ENCODE results near the gene PERCC1.

The PERCC1 gene

GRCh38 chr16:1453316-1453715 lies 22.4 kb downstream of the PERCC1 start:
- in situ Hi-C loops (cut with MboI; ENCODE audit: low sequenced_read_pairs, unreplicated experiment), result no loop called here
- TF ChIP-seq CTCF (IDR thresholded peaks at IDR 0.05; ENCODE audit: borderline replicate concordance, control extremely low read depth, extremely low read depth, insufficient read depth, missing control alignments), result no peak

GRCh38 chr16:1454561-1454960 lies 23.7 kb downstream of the PERCC1 start:
- in situ Hi-C loops (cut with MboI; ENCODE audit: low sequenced_read_pairs, unreplicated experiment), result no loop called here
- DNase-seq (ENCODE audit: low spot score), result no peak
- no peak for TF ChIP-seq CTCF (IDR thresholded peaks at IDR 0.05; ENCODE audit: borderline replicate concordance, control extremely low read depth, extremely low read depth, insufficient read depth, missing control alignments)

More at GRCh38 chr16:1453316-1453715, 22.4 kb downstream of the PERCC1 start:
- DNase-seq (ENCODE audit: low spot score), result no peak

- DNase-seq (ENCODE audit: low spot score), result no peak
- TF ChIP-seq CTCF (IDR thresholded peaks at IDR 0.05; ENCODE audit: borderline replicate concordance, control extremely low read depth, extremely low read depth, insufficient read depth, missing control alignments), result no peak
- in situ Hi-C loops (cut with MboI; ENCODE audit: low sequenced_read_pairs, unreplicated experiment), result no loop called here
These were observed 24.6 kb downstream of the PERCC1 start for GRCh38 chr16:1455190-1456171.

GRCh38 chr16:1456951-1457350 lies 26.1 kb downstream of the PERCC1 start:
- no peak for TF ChIP-seq CTCF (IDR thresholded peaks at IDR 0.05; ENCODE audit: borderline replicate concordance, control extremely low read depth, extremely low read depth, insufficient read depth, missing control alignments)
- no peak for DNase-seq (ENCODE audit: low spot score)
- in situ Hi-C loops (cut with MboI; ENCODE audit: low sequenced_read_pairs, unreplicated experiment), result no loop called here

- no peak for DNase-seq (ENCODE audit: low spot score)
- TF ChIP-seq CTCF (IDR thresholded peaks at IDR 0.05; ENCODE audit: borderline replicate concordance, control extremely low read depth, extremely low read depth, insufficient read depth, missing control alignments), result no peak
- in situ Hi-C loops (cut with MboI; ENCODE audit: low sequenced_read_pairs, unreplicated experiment), result no loop called here
These were observed 26.8 kb downstream of the PERCC1 start for GRCh38 chr16:1457489-1458245.

GRCh38 chr16:1458336-1458976 lies 27.6 kb downstream of the PERCC1 start:
- in situ Hi-C loops (cut with MboI; ENCODE audit: low sequenced_read_pairs, unreplicated experiment), result no loop called here
- DNase-seq (ENCODE audit: low spot score), result peak; percentile 67
- TF ChIP-seq CTCF (IDR thresholded peaks at IDR 0.05; ENCODE audit: borderline replicate concordance, control extremely low read depth, extremely low read depth, insufficient read depth, missing control alignments), result no peak
